Epithelial cell of esophagus (primary cell): ENCODE measurements around the gene SH2D4B.

Source experiments
- DNase-seq: peaks from one replicate; pipeline ENCODE4 v3.0.0; 2010; ENCODE audit warnings: low read depth
- H3K4me3 ChIP-seq: 2 replicates; pipeline ENCODE4 v1.5.1; 2011; ENCODE audit warnings: mild to moderate bottlenecking, low read length, control low read depth
- CTCF ChIP-seq: IDR thresholded peaks from 2 replicates; pipeline ENCODE4 v1.5.1; 2011; ENCODE audit warnings: low read depth, mild to moderate bottlenecking, low read length, control low read depth, inconsistent platforms; ENCODE audit not compliant: insufficient read depth; ENCODE audit errors: missing control alignments

The SH2D4B gene

GRCh38 chr10:80506189-80506575 is 31.5 kb upstream of the SH2D4B start:
- peak; percentile 93 for DNase-seq
- TF ChIP-seq CTCF: no peak
- H3K4me3 ChIP-seq: no peak overlapping the region

- no peak for DNase-seq
- no peak for TF ChIP-seq CTCF
- H3K4me3 ChIP-seq: no peak overlapping the region
These were observed 30.7 kb upstream of the SH2D4B start for GRCh38 chr10:80506836-80507487.

GRCh38 chr10:80509108-80509402 is 28.6 kb upstream of the SH2D4B start:
- no peak for TF ChIP-seq CTCF
- DNase-seq: no peak
- no peak overlapping the region for H3K4me3 ChIP-seq

GRCh38 chr10:80509403-80510161 is 28.1 kb upstream of the SH2D4B start:
- H3K4me3 ChIP-seq: no peak overlapping the region
- peak; percentile 83 for DNase-seq
- TF ChIP-seq CTCF: no peak

GRCh38 chr10:80512031-80512526 is 25.6 kb upstream of the SH2D4B start:
- H3K4me3 ChIP-seq: no peak overlapping the region
- DNase-seq: no peak
- no peak for TF ChIP-seq CTCF

- no peak for TF ChIP-seq CTCF
- DNase-seq: no peak
These were observed 24.6 kb upstream of the SH2D4B start for GRCh38 chr10:80513106-80513505.

More at GRCh38 chr10:80513106-80513505, 24.6 kb upstream of the SH2D4B start:
- no peak overlapping the region for H3K4me3 ChIP-seq
